Activated T-helper 17 cell treated with anti-CD3 and anti-CD28 coated beads, Interleukin-2, amount 50 U/mL, for 72 hours (primary cell): Measurements from ENCODE around the gene CCNA2. TPM values are rescaled to one million over a fixed set of nuclear protein-coding genes. Genes with fewer than 3 reads are reported as not detected.
A peak's percentile ranks its signal among the peaks of the same experiment; 100 is the strongest.

Source experiments
- ATAC-seq: fragments of 150-1000 bp; cut with Tn5 transposase; replicated peaks from 2 replicates; pipeline ENCODE4 v1.10.0; 2021; ENCODE audit warnings: mild to moderate bottlenecking, moderate library complexity
- H3K27ac Mint-ChIP-seq: one replicate; pipeline ENCODE4 v1.8.0; 2022; ENCODE audit warnings: mixed read lengths
- H3K27me3 Mint-ChIP-seq: one replicate; pipeline ENCODE4 v1.8.0; 2022; ENCODE audit warnings: mixed read lengths
- H3K36me3 Mint-ChIP-seq: one replicate; pipeline ENCODE4 v1.8.0; 2022; ENCODE audit warnings: low read depth, mild to moderate bottlenecking, mixed read lengths
- H3K4me1 Mint-ChIP-seq: one replicate; pipeline ENCODE4 v1.8.0; 2022; ENCODE audit warnings: mixed read lengths
- H3K4me3 Mint-ChIP-seq: one replicate; pipeline ENCODE4 v1.8.0; 2022; ENCODE audit warnings: mild to moderate bottlenecking, mixed read lengths
- H3K9me3 Mint-ChIP-seq: one replicate; pipeline ENCODE4 v1.8.0; 2022; ENCODE audit warnings: mixed read lengths
- total RNA-seq, 2 donors: library from RNA; stranded (reverse); gene quantifications; one replicate each; pipeline ENCODE4 v1.2.3, GENCODE V29; 2022

CCNA2 gene
- 10 to 100 TPM; 59.5 to 86.2 TPM for total RNA-seq

- Mint-ChIP-seq H3K27ac (peak within 1 kb of the TSS; percentile 85), H3K9me3 (no peaks in the 10 kb centered on the region), H3K4me1 (peaks cover 12% of the 10 kb centered on the region), H3K36me3 (peaks cover 53% of the 10 kb centered on the region), H3K27me3 (no peaks in the 10 kb centered on the region), H3K4me3 (peak within 1 kb of the TSS; percentile 92)
- peak; percentile 99 for ATAC-seq
These were observed at the start of gene CCNA2 for GRCh38 chr4:121823505-121824170. TSS of gene CCNA2 (minus strand) at chr4:121823883. CDS start at chr4:121823628, 255 bp downstream.

- Mint-ChIP-seq H3K4me1 (peaks cover 11% of the 10 kb centered on the region), H3K9me3 (no peaks in the 10 kb centered on the region), H3K4me3 (peak within 1 kb of the TSS; percentile 90), H3K36me3 (peaks cover 25% of the 10 kb centered on the region), H3K27me3 (peaks cover 8% of the 10 kb centered on the region), H3K27ac (peak within 1 kb of the TSS; percentile 89)
- peak; percentile 99 for ATAC-seq
These were observed 46.4 kb upstream of the CCNA2 start, which contains the start of gene BBS7 for GRCh38 chr4:121869841-121870822. TSS of gene BBS7 (minus strand) at chr4:121870474. CDS start at chr4:121870313, 161 bp downstream.

GRCh38 chr4:121863799-121864198 lies 40.1 kb upstream of the CCNA2 start:
- H3K9me3 Mint-ChIP-seq, result no peaks in the 10 kb centered on the region
- H3K4me1 Mint-ChIP-seq, result peaks cover 8% of the 10 kb centered on the region

GRCh38 chr4:121861426-121861825 lies 37.7 kb upstream of the CCNA2 start:
- no peaks in the 10 kb centered on the region for H3K27me3 Mint-ChIP-seq
- H3K4me1 Mint-ChIP-seq, result peaks cover 5% of the 10 kb centered on the region
- peaks cover 30% of the 10 kb centered on the region for H3K36me3 Mint-ChIP-seq
- no peak overlapping the region for H3K4me3 Mint-ChIP-seq
- H3K9me3 Mint-ChIP-seq, result no peaks in the 10 kb centered on the region
- no peak for ATAC-seq
- no peak overlapping the region for H3K27ac Mint-ChIP-seq

More at GRCh38 chr4:121863799-121864198, 40.1 kb upstream of the CCNA2 start:
- no peak for ATAC-seq
- Mint-ChIP-seq H3K36me3 (peaks cover 38% of the 10 kb centered on the region), H3K27ac (no peak overlapping the region), H3K27me3 (no peaks in the 10 kb centered on the region), H3K4me3 (no peak overlapping the region)

- H3K4me3 Mint-ChIP-seq, result no peak overlapping the region
- no peaks in the 10 kb centered on the region for H3K9me3 Mint-ChIP-seq
- no peaks in the 10 kb centered on the region for H3K27me3 Mint-ChIP-seq
- peaks cover 22% of the 10 kb centered on the region for H3K36me3 Mint-ChIP-seq
- ATAC-seq, result no peak
- no peak overlapping the region for H3K27ac Mint-ChIP-seq
- no peaks in the 10 kb centered on the region for H3K4me1 Mint-ChIP-seq
These were observed 36.4 kb upstream of the CCNA2 start for GRCh38 chr4:121860121-121860520.

GRCh38 chr4:121851354-121851753 lies 27.7 kb upstream of the CCNA2 start:
- no peaks in the 10 kb centered on the region for H3K4me1 Mint-ChIP-seq
- no peaks in the 10 kb centered on the region for H3K27me3 Mint-ChIP-seq
- H3K27ac Mint-ChIP-seq, result no peak overlapping the region
- H3K9me3 Mint-ChIP-seq, result no peaks in the 10 kb centered on the region
- H3K4me3 Mint-ChIP-seq, result no peak overlapping the region
- H3K36me3 Mint-ChIP-seq, result peaks cover 53% of the 10 kb centered on the region
- ATAC-seq, result no peak

GRCh38 chr4:121846662-121847061 lies 23.0 kb upstream of the CCNA2 start:
- H3K4me3 Mint-ChIP-seq, result no peak overlapping the region
- H3K27me3 Mint-ChIP-seq, result no peaks in the 10 kb centered on the region
- no peaks in the 10 kb centered on the region for H3K4me1 Mint-ChIP-seq
- no peak overlapping the region for H3K27ac Mint-ChIP-seq
- ATAC-seq, result peak; percentile 55
- no peaks in the 10 kb centered on the region for H3K9me3 Mint-ChIP-seq
- H3K36me3 Mint-ChIP-seq, result peaks cover 63% of the 10 kb centered on the region

- Mint-ChIP-seq H3K27me3 (no peaks in the 10 kb centered on the region), H3K4me3 (no peak overlapping the region), H3K36me3 (peaks cover 66% of the 10 kb centered on the region), H3K27ac (no peak overlapping the region), H3K4me1 (no peaks in the 10 kb centered on the region), H3K9me3 (no peaks in the 10 kb centered on the region)
- no peak for ATAC-seq
These were observed 19.2 kb upstream of the CCNA2 start for GRCh38 chr4:121842862-121843261.

- H3K4me3 Mint-ChIP-seq, result no peak overlapping the region
- H3K36me3 Mint-ChIP-seq, result peaks cover 47% of the 10 kb centered on the region
- H3K27me3 Mint-ChIP-seq, result no peaks in the 10 kb centered on the region
- H3K27ac Mint-ChIP-seq, result no peak overlapping the region
- H3K9me3 Mint-ChIP-seq, result no peaks in the 10 kb centered on the region
- no peak for ATAC-seq
- no peaks in the 10 kb centered on the region for H3K4me1 Mint-ChIP-seq
These were observed 14.5 kb upstream of the CCNA2 start for GRCh38 chr4:121838136-121838535.

GRCh38 chr4:121829511-121829910 lies 5.8 kb upstream of the CCNA2 start:
- H3K27ac Mint-ChIP-seq, result no peak overlapping the region
- ATAC-seq, result no peak
- no peaks in the 10 kb centered on the region for H3K27me3 Mint-ChIP-seq
- no peaks in the 10 kb centered on the region for H3K9me3 Mint-ChIP-seq
- H3K36me3 Mint-ChIP-seq, result peaks cover 18% of the 10 kb centered on the region
- H3K4me1 Mint-ChIP-seq, result no peaks in the 10 kb centered on the region
- no peak overlapping the region for H3K4me3 Mint-ChIP-seq

GRCh38 chr4:121827853-121828252 lies 4.2 kb upstream of the CCNA2 start:
- Mint-ChIP-seq H3K36me3 (peaks cover 26% of the 10 kb centered on the region), H3K9me3 (no peaks in the 10 kb centered on the region), H3K4me3 (no peak overlapping the region), H3K27me3 (no peaks in the 10 kb centered on the region), H3K4me1 (no peaks in the 10 kb centered on the region), H3K27ac (no peak overlapping the region)
- no peak for ATAC-seq

GRCh38 chr4:121824950-121825349 lies 1.3 kb upstream of the CCNA2 start:
- no peak for ATAC-seq
- no peak overlapping the region for H3K27ac Mint-ChIP-seq
- peaks cover 6% of the 10 kb centered on the region for H3K4me1 Mint-ChIP-seq
- peaks cover 40% of the 10 kb centered on the region for H3K36me3 Mint-ChIP-seq
- H3K27me3 Mint-ChIP-seq, result no peaks in the 10 kb centered on the region
- H3K9me3 Mint-ChIP-seq, result no peaks in the 10 kb centered on the region
- H3K4me3 Mint-ChIP-seq, result peak overlapping the region; percentile 92

GRCh38 chr4:121824171-121824527 lies 466 bp upstream of the CCNA2 start:
- Mint-ChIP-seq H3K27me3 (no peaks in the 10 kb centered on the region), H3K27ac (peak overlapping the region; percentile 85), H3K36me3 (peaks cover 48% of the 10 kb centered on the region), H3K4me3 (peak overlapping the region; percentile 92), H3K4me1 (peaks cover 8% of the 10 kb centered on the region), H3K9me3 (no peaks in the 10 kb centered on the region)
- no peak for ATAC-seq

- peak overlapping the region; percentile 85 for H3K27ac Mint-ChIP-seq
- ATAC-seq, result peak; percentile 1
- no peaks in the 10 kb centered on the region for H3K27me3 Mint-ChIP-seq
- peaks cover 60% of the 10 kb centered on the region for H3K36me3 Mint-ChIP-seq
- no peaks in the 10 kb centered on the region for H3K9me3 Mint-ChIP-seq
- H3K4me3 Mint-ChIP-seq, result peak overlapping the region; percentile 92
- peaks cover 16% of the 10 kb centered on the region for H3K4me1 Mint-ChIP-seq
These were observed 733 bp downstream of the CCNA2 start for GRCh38 chr4:121822796-121823504.
